Measurements from ENCODE around the gene MYOM3.
"Not testable (repeated sequence)": the region's sequence is repeated elsewhere in the genome, so short reads cannot be mapped to it uniquely, and the experiment has no call there.

MYOM3 gene

DNA sequence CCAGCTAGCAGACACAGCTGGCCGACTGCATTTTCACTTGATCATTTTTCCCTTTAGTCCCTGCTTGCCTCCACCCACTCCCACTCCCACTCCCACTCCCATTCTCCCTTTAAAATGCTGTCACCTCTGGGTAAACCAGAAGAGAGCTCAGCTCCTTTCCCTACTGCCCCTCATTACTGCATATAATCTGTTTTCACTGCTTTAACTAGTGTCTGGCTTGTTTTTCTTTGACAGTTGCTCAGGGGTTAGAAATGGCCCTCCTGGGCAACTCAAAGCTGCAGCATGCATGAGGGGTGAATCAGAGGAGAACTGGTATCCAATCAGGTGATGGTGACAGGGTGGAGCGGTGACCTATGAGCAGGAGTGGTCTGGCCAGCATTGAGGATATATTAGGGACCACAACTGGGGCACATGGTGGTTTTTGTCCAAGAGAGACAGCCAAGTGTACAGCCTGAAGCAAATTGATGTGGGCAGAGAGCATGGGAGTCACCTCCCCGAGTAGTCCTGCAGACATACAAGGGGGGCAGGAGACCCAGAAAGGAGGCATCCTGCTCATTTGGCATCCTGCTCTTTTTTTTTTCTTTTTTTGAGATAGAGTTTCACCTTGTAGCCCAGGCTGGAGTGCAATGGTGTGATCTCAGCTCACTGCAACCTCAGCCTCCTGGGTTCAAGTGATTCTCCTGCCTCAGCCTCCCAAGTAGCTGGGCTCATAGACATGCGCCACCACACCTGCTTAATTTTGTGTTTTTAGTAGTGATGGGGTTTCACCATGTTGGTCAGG is 89.2 kb downstream of the MYOM3 start:
- DNase-seq: no peak

- DNase-seq: no peak
Observed at GRCh38 chr1:24021403-24022266, 90.3 kb downstream of the MYOM3 start.

DNA sequence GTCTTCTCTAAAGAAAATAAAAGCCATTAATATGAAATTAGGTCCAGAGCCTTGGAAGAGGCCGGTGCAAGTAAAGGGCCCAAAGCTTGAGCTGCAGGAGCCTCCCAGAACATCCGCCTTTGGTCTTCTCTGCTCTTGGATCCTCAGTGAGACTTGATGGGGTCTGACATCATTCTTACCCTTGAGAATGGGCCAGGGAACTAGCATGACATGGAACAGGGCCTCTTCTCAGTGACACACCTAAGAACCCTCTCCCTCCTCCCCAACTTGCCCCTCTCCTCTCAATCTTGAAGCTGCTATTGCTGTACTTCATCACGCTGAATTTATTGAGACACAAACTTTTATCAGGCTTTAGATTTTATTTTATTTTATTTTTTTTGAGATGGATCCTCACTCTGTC is 91.5 kb downstream of the MYOM3 start:
- no peak for DNase-seq

DNA sequence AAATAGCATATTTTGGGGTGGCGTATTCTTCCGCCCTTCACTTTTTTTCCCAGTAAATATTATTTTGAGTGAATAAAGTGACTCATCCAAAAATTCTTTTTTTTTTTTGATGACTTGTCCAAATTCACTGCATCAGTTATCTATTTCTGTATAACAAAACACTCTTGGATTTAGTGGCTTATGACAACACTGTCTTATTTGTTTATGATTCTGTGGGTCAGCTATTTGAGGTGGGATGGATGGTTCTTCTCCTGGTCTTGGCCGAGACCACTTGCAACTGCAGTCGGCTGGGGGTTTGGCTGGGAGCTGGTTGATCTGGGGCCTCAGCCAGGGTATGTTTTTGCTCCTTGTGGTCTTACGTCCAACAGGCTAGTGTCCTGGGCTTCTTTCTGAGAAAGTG is 91.9 kb downstream of the MYOM3 start:
- DNase-seq: no peak

DNA sequence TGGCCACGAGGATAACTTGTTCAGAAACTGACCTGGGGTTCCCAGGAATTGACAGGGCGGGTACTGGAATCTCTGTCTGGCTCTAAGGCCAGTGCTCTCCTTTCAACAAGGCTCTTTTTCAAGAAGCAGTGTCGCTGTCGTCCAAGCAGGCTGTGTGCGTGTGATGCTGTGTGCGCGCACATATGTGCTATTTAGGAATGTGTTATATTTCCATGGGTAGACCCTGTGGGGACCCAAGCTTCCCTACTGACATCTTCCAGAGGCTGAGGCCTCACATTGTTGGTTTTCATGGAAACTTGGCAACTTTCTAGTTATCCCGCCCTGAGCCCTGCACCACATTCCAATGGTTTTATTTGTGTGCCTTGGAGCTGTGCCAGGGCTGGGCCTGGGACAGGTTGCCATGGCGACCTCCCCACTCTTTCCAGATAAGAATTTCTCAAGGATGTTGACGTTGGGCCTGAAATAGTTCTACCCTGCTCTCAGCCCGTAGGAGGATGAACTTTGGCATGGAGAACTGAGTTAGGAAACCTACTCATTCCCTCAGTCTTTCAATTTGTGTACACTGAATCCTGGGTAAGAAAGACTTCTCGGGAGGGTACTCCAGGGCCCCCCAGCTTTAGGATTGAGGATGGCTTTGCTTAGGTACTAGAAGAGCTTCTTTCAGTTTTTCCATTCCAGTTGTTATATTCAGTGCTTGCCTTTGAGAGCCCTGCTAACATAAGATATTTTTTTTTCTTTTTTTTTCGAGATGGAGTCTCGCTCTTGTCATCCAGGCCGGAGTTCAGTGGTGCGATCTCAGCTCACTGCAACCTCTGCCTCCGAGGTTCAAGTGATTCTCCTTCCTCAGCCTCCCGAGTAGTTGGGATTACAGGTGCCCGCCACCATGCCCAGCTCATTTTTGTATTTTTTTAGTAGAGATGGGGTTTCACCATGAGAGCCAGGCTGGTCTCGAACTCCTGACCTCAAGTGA is 93.0 kb downstream of the MYOM3 start:
- DNase-seq: peak; percentile 38

GRCh38 chr1:24015221-24016210 is 96.4 kb downstream of the MYOM3 start:
- no peak for DNase-seq

- DNase-seq: not testable (repeated sequence)
Observed at GRCh38 chr1:24012878-24013277, 99.1 kb downstream of the MYOM3 start.

DNA sequence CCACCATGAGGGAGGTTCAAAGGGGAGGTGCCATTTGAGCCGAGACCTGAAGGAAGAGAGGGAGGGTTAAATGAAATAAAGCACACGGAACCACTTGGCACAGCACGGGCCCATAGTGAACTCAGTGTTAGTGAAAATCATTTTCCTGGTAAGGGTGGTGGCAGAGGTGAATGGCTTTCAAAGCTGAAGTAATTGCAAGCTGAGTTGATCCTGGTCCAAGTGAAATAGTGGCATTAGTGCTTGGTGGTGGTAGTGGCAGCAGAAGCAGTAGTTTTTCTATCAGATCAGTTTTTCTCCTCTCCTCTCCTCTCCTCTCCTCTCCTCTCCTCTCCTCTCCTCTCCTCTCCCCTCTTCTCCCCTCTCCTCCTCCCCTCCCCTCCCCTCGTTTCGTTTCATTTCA is 101.3 kb downstream of the MYOM3 start:
- DNase-seq: no peak

- DNase-seq: no peak
Observed at GRCh38 chr1:24009406-24009805, 102.5 kb downstream of the MYOM3 start.

- peak; percentile 4 for DNase-seq
Observed at GRCh38 chr1:24008574-24009184, 103.3 kb downstream of the MYOM3 start.

GRCh38 chr1:24007079-24007478 is 104.9 kb downstream of the MYOM3 start:
- no peak for DNase-seq
